H9 (cell line): ENCODE results near the gene SDHC. TPM values are rescaled to one million over a fixed set of nuclear protein-coding genes. Genes with fewer than 3 reads are reported as not detected.
"Not testable (repeated sequence)": the region's sequence is repeated elsewhere in the genome, so short reads cannot be mapped to it uniquely, and the experiment has no call there.

Source experiments
- DNase-seq: peaks from one replicate; pipeline ENCODE4 v3.0.0-alpha.2; 2017
- H2AFZ ChIP-seq: one replicate; pipeline ENCODE4 v1.6.1; 2013; ENCODE audit warnings: mild to moderate bottlenecking, low read length, control low read depth, moderate library complexity
- H2AK5ac ChIP-seq: 2 replicates; pipeline ENCODE4 v1.6.1; 2013; ENCODE audit warnings: low read length, control low read depth, mixed read lengths; ENCODE audit not compliant: insufficient read length
- H2BK120ac ChIP-seq: one replicate; pipeline ENCODE4 v1.6.1; 2013; ENCODE audit warnings: low read depth, mild to moderate bottlenecking, low read length, control low read depth, inconsistent platforms; ENCODE audit not compliant: poor library complexity, severe bottlenecking
- H2BK12ac ChIP-seq: 2 replicates; pipeline ENCODE4 v1.6.1; 2013; ENCODE audit warnings: low read length, control low read depth, mixed read lengths, low read depth; ENCODE audit not compliant: insufficient read length
- H2BK15ac ChIP-seq: 2 replicates; pipeline ENCODE4 v1.6.1; 2013; ENCODE audit warnings: low read depth, low read length, control low read depth
- H2BK20ac ChIP-seq: one replicate; pipeline ENCODE4 v1.6.1; 2013; ENCODE audit warnings: low read depth, mild to moderate bottlenecking, low read length, control low read depth, inconsistent platforms; ENCODE audit not compliant: poor library complexity, severe bottlenecking
- H2BK5ac ChIP-seq: 2 replicates; pipeline ENCODE4 v1.6.1; 2013; ENCODE audit warnings: low read length, control low read depth, mixed read lengths; ENCODE audit not compliant: insufficient read length
- H3K14ac ChIP-seq: 2 replicates; pipeline ENCODE4 v1.6.1; 2013; ENCODE audit warnings: low read length, control low read depth; ENCODE audit not compliant: insufficient read depth
- H3K18ac ChIP-seq: 2 replicates; pipeline ENCODE4 v1.6.1; 2013; ENCODE audit warnings: low read depth, mild to moderate bottlenecking, mixed read lengths, low read length, control low read depth; ENCODE audit not compliant: insufficient read length
- H3K23ac ChIP-seq: 2 replicates; pipeline ENCODE4 v1.6.1; 2013; ENCODE audit warnings: low read length, control low read depth, mixed read lengths, low read depth; ENCODE audit not compliant: insufficient read length
- H3K23me2 ChIP-seq: 2 replicates; pipeline ENCODE4 v1.6.1; 2013; ENCODE audit warnings: low read depth, mild to moderate bottlenecking, mixed read lengths, low read length, control low read depth; ENCODE audit not compliant: insufficient read length, poor library complexity, severe bottlenecking
- H3K27ac ChIP-seq: 2 replicates; pipeline ENCODE4 v1.5.1; 2013; ENCODE audit warnings: low read length, control low read depth, mixed read lengths, low read depth; ENCODE audit not compliant: insufficient read length
- H3K27me3 ChIP-seq: 2 replicates; pipeline ENCODE4 v1.6.1; 2013; ENCODE audit warnings: low read length, control low read depth, inconsistent platforms; ENCODE audit not compliant: insufficient read depth
- H3K4ac ChIP-seq: 2 replicates; pipeline ENCODE4 v1.6.1; 2013; ENCODE audit warnings: low read depth, mild to moderate bottlenecking, control low read depth, inconsistent platforms, low read length, moderate library complexity
- H3K4me1 ChIP-seq: 2 replicates; pipeline ENCODE4 v1.6.1; 2013; ENCODE audit warnings: low read length, control low read depth, inconsistent platforms; ENCODE audit not compliant: insufficient read depth
- H3K4me2 ChIP-seq: 2 replicates; pipeline ENCODE4 v1.6.1; 2013; ENCODE audit warnings: low read length, control low read depth, mixed read lengths; ENCODE audit not compliant: insufficient read length, insufficient read depth
- H3K56ac ChIP-seq: 2 replicates; pipeline ENCODE4 v1.6.1; 2013; ENCODE audit warnings: low read depth, mild to moderate bottlenecking, mixed read lengths, low read length, control low read depth; ENCODE audit not compliant: insufficient read length
- H3K79me1 ChIP-seq: 2 replicates; pipeline ENCODE4 v1.6.1; 2013; ENCODE audit warnings: low read depth, mild to moderate bottlenecking, moderate library complexity, low read length, control low read depth, inconsistent platforms; ENCODE audit not compliant: insufficient read depth, poor library complexity, severe bottlenecking
- H3K79me2 ChIP-seq: 2 replicates; pipeline ENCODE4 v1.6.1; 2013; ENCODE audit warnings: low read length, control low read depth, inconsistent platforms; ENCODE audit not compliant: insufficient read depth
- H3K9ac ChIP-seq: 2 replicates; pipeline ENCODE4 v1.6.1; 2013; ENCODE audit warnings: low read length, control low read depth, mixed read lengths; ENCODE audit not compliant: insufficient read length; ENCODE audit errors: extremely low read depth
- H3K9me3 ChIP-seq: one replicate; pipeline ENCODE4 v1.6.1; 2013; ENCODE audit warnings: low read depth, low read length, inconsistent platforms; ENCODE audit not compliant: control insufficient read depth
- H3T11ph ChIP-seq: one replicate; pipeline ENCODE4 v1.6.1; 2013; ENCODE audit warnings: mild to moderate bottlenecking, low read length, control low read depth, inconsistent platforms
- H4K20me1 ChIP-seq: one replicate; pipeline ENCODE4 v1.6.1; 2013; ENCODE audit not compliant: control insufficient read depth, insufficient read length, insufficient read depth
- H4K5ac ChIP-seq: 2 replicates; pipeline ENCODE4 v1.6.1; 2013; ENCODE audit warnings: low read depth, mild to moderate bottlenecking, mixed read lengths, low read length, control low read depth; ENCODE audit not compliant: insufficient read length
- H4K8ac ChIP-seq: replicated peaks from 2 replicates; pipeline ENCODE4 v1.6.1; 2013; ENCODE audit warnings: low read length, control low read depth, mixed read lengths, low read depth; ENCODE audit not compliant: insufficient read length
- H4K91ac ChIP-seq: 2 replicates; pipeline ENCODE4 v1.6.1; 2013; ENCODE audit warnings: low read depth, mild to moderate bottlenecking, moderate library complexity, mixed read lengths, low read length, control low read depth; ENCODE audit not compliant: insufficient read length
- H3K27ac Mint-ChIP-seq, 3 experiments: 2 replicates in 2 of 3; 3 replicates in 1 of 3; pipeline ENCODE4 v1.8.0; 2020 to 2021; ENCODE audit warnings: mixed read lengths in 3 of 3, mild to moderate bottlenecking in 1 of 3, moderate library complexity in 1 of 3
- H3K27me3 Mint-ChIP-seq: 2 replicates; pipeline ENCODE4 v1.8.0; 2021; ENCODE audit warnings: low read depth, mild to moderate bottlenecking, moderate library complexity, mixed read lengths
- H3K36me3 Mint-ChIP-seq, 3 experiments: 2 replicates in 2 of 3; 3 replicates in 1 of 3; pipeline ENCODE4 v1.8.0; 2020 to 2021; ENCODE audit warnings: low read depth in 3 of 3, mixed read lengths in 3 of 3; ENCODE audit not compliant: insufficient read depth in 1 of 3
- H3K4me1 Mint-ChIP-seq, 2 experiments: 2 replicates each; pipeline ENCODE4 v1.8.0; 2020; ENCODE audit warnings: mixed read lengths in 2 of 2
- H3K4me3 Mint-ChIP-seq, 2 experiments: 2 replicates in 1 of 2; 3 replicates in 1 of 2; pipeline ENCODE4 v1.8.0; 2020 to 2021; ENCODE audit warnings: mild to moderate bottlenecking in 2 of 2, mixed read lengths in 2 of 2, moderate library complexity in 1 of 2
- H3K9me3 Mint-ChIP-seq, 2 experiments: 2 replicates in 1 of 2; 3 replicates in 1 of 2; pipeline ENCODE4 v1.8.0; 2020; ENCODE audit warnings: mild to moderate bottlenecking in 2 of 2, mixed read lengths in 2 of 2, moderate library complexity in 1 of 2
- WGBS: extraction: QIAGEN DNeasy Blood & Tissue Kit; methylation state at CpG from one replicate; pipeline ENCODE4 v1.1.7; 2013; ENCODE audit warnings: missing lambda C conversion rate, low lambda C conversion rate, mixed read lengths; ENCODE audit not compliant: insufficient read length; ENCODE audit errors: extremely low coverage; 5-methylcytosine and 5-hydroxymethylcytosine counted together
- total RNA-seq: library from RNA; stranded (reverse); gene quantifications from 2 replicates; pipeline ENCODE4 v1.2.1, GENCODE V29; 2021
- TF ChIP-seq, protein P1 (sequence below): fragments of 200-600 bp; sonication (generic); conservative IDR thresholded peaks from 3 replicates; pipeline ENCODE4 v1.8.0; 2021; ENCODE audit warnings: antibody characterized with exemption, mild to moderate bottlenecking

The SDHC gene
- total RNA-seq, 1 experiment from 2014 or later, result 198 TPM

DNA sequence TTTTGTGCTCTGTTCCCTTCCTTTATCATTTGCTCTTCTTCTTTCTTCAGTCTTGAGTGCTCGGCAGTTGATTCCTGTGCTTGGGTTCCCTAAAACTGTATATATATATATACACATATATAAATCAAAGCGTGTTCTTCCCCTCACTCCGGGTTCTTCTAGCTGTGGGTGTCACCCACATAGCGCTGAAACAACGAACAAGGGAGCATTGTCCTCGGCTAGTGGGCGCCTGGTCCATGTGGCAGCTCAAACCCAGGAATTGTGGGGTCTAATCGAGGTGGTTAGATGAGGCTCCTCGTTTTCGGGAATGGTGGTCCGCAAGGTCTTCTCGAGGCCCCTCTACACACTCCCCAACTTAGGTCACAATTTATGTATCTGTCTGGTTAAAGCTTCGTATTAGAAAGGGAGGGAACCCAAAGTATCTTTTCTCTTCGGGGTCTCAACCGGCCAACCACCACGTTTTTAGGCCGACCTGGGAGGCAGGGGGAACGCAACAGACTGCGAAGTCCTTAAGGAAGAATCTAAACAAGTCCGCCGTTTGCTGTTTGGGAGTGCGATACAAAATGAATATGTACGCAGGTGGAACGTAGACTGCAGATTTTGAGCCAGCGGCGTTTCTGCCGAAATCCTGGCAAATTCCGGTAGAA, 504 bp upstream of the SDHC start:
- Histone ChIP-seq H2BK5ac (no peak overlapping the region), H4K20me1 (no peaks in the 10 kb centered on the region), H3T11ph (no peak overlapping the region), H3K4me1 (peaks cover 3% of the 10 kb centered on the region; the same call in 1 of the 2 replicates), H2AK5ac (peak overlapping the region; percentile 66), H2AFZ (no peak overlapping the region), H3K79me1 (no peaks in the 10 kb centered on the region), H3K4ac (no peak overlapping the region; the same call in 1 of the 2 replicates), H3K9ac (peak overlapping the region; percentile 91), H3K23ac (no peak overlapping the region), H3K18ac (peak overlapping the region; percentile 85), H3K9me3 (no peaks in the 10 kb centered on the region), H2BK120ac (no peak overlapping the region), H2BK20ac (no peak overlapping the region), H3K4me2 (peak overlapping the region; percentile 78), H3K14ac (peak overlapping the region; percentile 94; the same call in 1 of the 2 replicates), H4K8ac (no peak overlapping the region), H2BK15ac (no peak overlapping the region), H3K79me2 (no peaks in the 10 kb centered on the region; the same call in 1 of the 2 replicates), H3K23me2 (peaks cover 12% of the 10 kb centered on the region), H4K5ac (peak overlapping the region; percentile 18), H4K91ac (no peak overlapping the region), H3K27me3 (no peaks in the 10 kb centered on the region), H3K56ac (no peak overlapping the region), H3K27ac (peak overlapping the region; percentile 89), H2BK12ac (peak overlapping the region; percentile 88)
- Mint-ChIP-seq H3K4me3 (peak overlapping the region; percentile 98 to 99), H3K27ac (peak overlapping the region; percentile 99), H3K27me3 (peaks cover 1% of the 10 kb centered on the region; the same call in 1 of the 2 replicates), H3K36me3 (peaks cover 0 to 4% (median 0%) of the 10 kb centered on the region in 3 experiments; a peak in 2 of 7 replicates), H3K9me3 (no peaks in the 10 kb centered on the region), H3K4me1 (peaks cover 30 to 41% of the 10 kb centered on the region in 2 experiments)
- TF ChIP-seq, protein P1, sequence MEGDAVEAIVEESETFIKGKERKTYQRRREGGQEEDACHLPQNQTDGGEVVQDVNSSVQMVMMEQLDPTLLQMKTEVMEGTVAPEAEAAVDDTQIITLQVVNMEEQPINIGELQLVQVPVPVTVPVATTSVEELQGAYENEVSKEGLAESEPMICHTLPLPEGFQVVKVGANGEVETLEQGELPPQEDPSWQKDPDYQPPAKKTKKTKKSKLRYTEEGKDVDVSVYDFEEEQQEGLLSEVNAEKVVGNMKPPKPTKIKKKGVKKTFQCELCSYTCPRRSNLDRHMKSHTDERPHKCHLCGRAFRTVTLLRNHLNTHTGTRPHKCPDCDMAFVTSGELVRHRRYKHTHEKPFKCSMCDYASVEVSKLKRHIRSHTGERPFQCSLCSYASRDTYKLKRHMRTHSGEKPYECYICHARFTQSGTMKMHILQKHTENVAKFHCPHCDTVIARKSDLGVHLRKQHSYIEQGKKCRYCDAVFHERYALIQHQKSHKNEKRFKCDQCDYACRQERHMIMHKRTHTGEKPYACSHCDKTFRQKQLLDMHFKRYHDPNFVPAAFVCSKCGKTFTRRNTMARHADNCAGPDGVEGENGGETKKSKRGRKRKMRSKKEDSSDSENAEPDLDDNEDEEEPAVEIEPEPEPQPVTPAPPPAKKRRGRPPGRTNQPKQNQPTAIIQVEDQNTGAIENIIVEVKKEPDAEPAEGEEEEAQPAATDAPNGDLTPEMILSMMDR, result no peak
- WGBS, result no CpG with 5 or more reads among the region's 28 CpGs
- no peak for DNase-seq

DNA sequence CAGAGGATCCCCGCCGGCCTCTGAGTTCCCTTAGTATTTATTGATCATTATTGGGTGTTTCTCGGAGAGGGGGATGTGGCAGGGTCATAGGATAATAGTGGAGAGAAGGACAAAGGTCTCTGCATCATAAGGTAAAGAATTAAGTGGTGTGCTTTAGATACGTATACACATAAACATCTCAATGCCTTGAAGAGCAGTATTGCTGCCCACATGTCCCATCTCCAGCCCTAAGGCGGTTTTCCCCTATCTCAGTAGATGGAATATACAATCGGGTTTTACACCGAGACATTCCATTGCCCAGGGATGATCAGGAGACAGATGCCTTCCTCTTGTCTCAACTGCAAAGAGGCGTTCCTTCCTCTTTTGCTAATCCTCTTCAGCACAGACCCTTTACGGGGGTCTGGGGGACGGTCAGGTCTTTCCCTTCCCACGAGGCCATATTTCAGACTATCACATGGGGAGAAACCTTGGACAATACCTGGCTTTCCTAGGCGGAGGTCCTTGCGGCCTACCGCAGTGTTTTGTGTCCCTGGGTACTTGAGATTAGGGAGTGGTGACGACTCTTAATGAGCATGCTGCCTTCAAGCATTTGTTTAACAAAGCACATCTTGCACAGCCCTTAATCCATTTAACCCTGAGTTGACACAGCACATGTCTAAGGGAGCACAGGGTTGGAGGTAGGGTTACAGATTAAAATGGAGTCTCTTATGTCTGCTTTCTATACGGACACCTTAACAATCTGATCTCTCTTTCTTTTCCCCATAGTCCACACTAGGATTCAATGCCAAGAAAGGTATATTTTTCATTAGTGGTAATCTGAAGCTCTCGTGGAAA, 1.9 kb downstream of the SDHC start:
- H2AFZ ChIP-seq, H3T11ph ChIP-seq, H3K23ac ChIP-seq, H3K56ac ChIP-seq, H3K4me1 ChIP-seq, H4K20me1 ChIP-seq, H2BK5ac ChIP-seq, DNase-seq, H3K4me2 ChIP-seq, H2BK20ac ChIP-seq, H3K27me3 Mint-ChIP-seq, H3K14ac ChIP-seq, H4K91ac ChIP-seq, H4K5ac ChIP-seq, H3K27me3 ChIP-seq, H4K8ac ChIP-seq, H3K79me2 ChIP-seq, H3K9ac ChIP-seq, H3K9me3 Mint-ChIP-seq, H2BK15ac ChIP-seq, H3K79me1 ChIP-seq, H2BK120ac ChIP-seq, H2AK5ac ChIP-seq, H3K4ac ChIP-seq, H3K9me3 ChIP-seq, H3K36me3 Mint-ChIP-seq, H3K18ac ChIP-seq, H2BK12ac ChIP-seq, H3K27ac ChIP-seq: not testable (repeated sequence)
- H3K4me3 Mint-ChIP-seq, result peak overlapping the region; percentile 98 to 99
- peaks cover 29 to 31% of the 10 kb centered on the region in 2 experiments for H3K4me1 Mint-ChIP-seq
- peaks cover 12% of the 10 kb centered on the region for H3K23me2 ChIP-seq
- H3K27ac Mint-ChIP-seq, result peak overlapping the region; percentile 68 to 92 (median 73); a peak in 5 of 7 replicates
- no CpG with 5 or more reads among the region's 17 CpGs for WGBS
